Stimulated activated CD4-positive, alpha-beta T cell treated with anti-CD3 and anti-CD28 coated beads, TNF-alpha, amount 100 ng/mL, for 48 hours (primary cell): ENCODE results near the gene KCNMA1.

Experiments used
- DNase-seq, 3 donors: peaks; one replicate each; pipeline ENCODE4 v3.0.0-alpha.2; 2020; ENCODE audit warnings: low read depth in 3 of 3

Gene KCNMA1

DNA sequence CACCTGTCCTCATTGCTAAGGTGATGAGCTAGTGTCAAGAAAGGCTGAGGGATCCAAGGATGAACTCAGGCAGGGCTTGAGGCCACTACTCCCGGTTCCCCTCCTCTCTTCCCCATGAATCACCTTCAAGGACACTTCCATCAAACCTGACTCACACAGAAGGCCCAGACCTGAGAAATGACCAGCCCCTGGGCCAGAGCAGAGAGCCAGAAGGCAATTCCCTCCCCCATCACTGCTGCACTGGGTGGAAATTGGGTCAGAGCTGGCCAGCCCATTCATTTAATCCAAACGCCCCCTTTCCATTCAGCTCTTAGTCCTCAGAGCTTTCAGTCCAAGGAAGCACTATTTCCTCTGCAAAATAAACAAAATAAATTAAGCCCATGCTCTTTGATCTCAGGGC is 182.0 kb downstream of the KCNMA1 start:
- DNase-seq, result no peak

- no peak for DNase-seq
Measured at GRCh38 chr10:77452952-77453564, 184.6 kb downstream of the KCNMA1 start.

DNA sequence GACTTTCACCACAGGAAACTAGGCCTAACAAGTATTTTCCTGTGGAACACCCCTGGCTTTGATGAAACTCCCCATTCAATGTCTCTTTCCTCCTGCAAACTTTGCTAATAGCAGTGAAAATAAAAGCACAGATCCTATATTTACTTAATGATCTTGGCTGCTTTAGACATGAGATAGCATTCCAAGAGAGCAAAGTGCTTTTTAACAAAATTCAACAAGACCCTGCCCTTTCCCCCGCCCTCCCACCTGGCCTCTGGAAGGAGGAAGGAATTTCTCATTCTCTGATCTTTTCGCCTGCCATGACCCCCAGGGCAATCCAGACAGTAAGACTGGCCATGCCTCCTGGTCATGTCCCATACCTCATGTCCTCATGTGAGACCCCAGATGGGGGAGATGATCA is 185.7 kb downstream of the KCNMA1 start:
- DNase-seq, result no peak

DNA sequence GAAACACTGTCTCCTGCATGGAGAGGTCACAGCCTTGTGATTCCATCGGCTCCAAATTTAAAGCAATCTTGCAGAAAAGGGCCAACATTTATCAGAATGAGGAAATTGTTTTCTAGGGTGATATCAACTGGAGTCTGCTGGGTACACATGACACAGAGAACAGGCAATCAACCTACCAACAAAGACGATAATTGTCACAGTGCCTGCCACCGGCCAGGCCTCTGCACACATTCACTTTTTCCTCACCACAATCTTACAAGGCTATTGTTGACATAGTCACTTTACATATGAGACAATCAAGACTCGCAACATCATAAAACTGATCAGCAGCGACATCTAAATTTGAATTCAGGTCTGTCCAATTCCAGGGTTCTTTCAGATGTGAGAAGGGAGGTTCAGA is 189.4 kb downstream of the KCNMA1 start:
- DNase-seq, result no peak

DNA sequence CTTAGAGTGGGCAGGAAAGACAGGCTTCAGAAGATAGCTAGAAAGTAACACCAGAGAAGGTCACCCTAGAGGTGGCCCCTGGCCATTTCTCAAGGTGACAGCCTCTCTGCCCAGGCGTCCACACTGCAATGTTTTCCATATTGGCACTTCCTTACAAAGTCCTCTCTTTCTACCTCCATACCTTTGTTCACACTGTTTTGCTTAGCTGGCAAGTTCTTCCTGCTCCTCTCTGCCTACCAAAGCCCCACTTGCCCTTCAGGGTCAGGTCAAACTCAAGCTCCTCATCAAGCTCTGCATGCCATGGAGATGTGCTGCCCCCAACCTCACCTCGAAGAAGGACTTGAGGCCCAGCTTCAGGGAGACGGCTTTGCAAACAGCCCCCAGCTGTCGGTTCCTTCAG is 190.9 kb downstream of the KCNMA1 start:
- no peak for DNase-seq

- DNase-seq, result no peak
Measured at GRCh38 chr10:77445547-77445946, 192.1 kb downstream of the KCNMA1 start.

- no peak for DNase-seq
Measured at GRCh38 chr10:77444041-77444440, 193.6 kb downstream of the KCNMA1 start.

- no peak for DNase-seq
Measured at GRCh38 chr10:77442699-77443189, 194.9 kb downstream of the KCNMA1 start.

DNA sequence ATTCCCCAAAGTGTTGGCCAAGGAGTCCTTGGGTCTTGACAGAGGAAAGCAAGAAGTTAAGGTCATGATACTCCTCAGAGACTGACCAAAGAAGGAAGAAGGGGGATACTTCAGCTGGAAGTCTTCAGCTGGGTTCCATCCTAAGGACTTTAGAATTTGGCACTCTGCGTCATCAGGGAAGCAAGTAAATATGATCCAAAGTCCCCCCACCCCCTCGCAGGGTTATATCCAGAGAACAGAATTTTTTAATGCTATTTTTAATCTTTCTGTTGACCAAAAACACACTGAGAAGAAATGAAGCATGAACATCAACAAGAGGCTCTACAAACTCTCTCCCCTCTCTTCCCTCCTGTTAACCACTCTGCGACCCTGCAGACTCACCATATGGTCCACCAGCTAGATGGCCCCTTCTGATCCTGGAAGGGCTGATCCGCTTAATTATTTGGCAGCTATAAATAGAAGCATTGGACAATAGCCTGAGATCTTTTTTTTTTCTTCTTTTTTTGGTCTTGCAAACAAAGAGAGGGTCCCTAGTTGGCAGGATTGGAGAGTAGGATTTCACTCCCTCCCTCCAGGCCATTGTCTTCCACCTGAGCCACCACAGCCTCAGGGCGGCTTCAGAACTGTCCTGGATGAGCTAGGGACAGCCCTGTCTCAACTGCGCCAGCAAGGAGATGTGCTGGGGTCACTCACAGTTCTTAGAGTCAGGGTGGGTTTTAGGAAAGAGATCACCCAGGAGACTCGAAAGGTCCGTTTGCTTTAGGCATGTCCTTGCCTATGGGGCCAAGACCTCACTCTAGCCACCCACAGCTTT is 196.0 kb downstream of the KCNMA1 start:
- DNase-seq, result no peak

DNA sequence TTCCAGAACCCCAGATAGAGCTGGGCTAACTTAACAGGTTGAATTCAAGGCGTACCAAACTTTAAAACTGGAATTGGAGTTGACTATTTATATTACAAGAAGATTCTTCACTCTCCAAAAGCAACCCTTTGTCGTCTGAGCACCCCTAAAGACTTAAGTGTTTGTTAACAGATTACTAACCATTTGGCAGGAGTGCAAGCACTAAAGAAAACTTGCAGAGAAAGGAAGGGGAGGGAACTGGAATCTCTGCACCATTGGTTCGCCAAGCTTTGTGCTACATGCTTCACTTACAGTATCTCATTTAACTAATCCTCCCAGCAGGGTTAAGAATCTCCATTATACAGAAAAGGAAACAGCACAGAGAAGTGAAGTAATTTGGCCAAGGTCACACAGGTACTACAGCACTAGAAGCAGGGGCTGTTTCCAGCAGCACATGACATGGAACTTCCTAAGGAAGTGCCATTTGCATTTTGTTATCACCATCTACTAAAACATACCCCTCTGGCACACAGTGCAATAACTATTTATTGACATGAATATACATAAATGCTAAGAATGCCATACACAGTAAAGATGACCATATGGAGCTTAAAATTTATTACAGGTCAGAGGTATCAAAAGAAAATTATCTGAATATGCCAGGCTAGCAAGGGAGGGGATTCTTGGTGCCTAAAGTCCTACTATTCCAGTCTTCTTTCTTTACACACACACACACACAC is 201.2 kb downstream of the KCNMA1 start:
- no peak for DNase-seq

DNA sequence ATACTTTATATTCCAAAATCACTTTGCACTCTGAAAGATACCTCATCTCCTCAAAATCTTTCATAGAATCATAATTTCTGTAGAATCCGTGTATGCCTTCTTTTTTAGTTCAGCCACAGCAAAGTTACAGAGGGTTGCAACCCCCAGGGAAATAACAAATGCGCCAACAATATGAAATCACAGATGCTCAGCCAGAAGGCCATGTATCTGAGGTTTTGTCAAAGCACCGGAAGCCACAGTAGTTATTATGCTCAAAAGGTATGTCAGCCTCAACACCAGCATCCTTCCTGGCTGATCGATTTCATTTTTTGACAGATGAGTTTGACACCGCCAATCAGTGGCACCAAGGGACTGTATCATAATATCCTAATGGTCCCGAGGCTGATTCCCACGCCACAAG is 204.1 kb downstream of the KCNMA1 start:
- DNase-seq, result no peak

GRCh38 chr10:77431980-77432797 is 205.4 kb downstream of the KCNMA1 start:
- DNase-seq, result no peak

- DNase-seq, result no peak
Measured at GRCh38 chr10:77431209-77431611, 206.4 kb downstream of the KCNMA1 start.

- no peak for DNase-seq
Measured at GRCh38 chr10:77430530-77430929, 207.1 kb downstream of the KCNMA1 start.

GRCh38 chr10:77428691-77429395 is 208.8 kb downstream of the KCNMA1 start:
- DNase-seq, result no peak

DNA sequence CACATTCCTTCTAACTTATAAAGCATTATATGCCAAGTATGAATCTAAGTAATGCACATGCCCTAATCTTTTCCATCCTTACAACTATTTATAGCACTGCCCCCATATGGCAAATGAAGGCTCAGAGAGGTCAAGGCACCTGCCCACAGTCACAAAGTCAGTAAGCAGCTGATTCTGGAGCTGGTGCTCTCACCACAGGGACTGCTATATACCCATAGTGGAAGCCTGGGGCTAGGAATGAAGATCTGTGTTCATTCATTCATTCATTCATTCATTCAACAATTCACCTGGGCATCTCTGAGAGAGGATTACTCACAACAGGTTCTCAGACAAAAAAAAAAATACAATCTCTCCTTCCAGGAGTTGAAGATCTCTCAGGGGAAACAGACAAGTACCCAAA is 213.4 kb downstream of the KCNMA1 start:
- DNase-seq, result no peak

- DNase-seq, result no peak
Measured at GRCh38 chr10:77422491-77423338, 214.9 kb downstream of the KCNMA1 start.

DNA sequence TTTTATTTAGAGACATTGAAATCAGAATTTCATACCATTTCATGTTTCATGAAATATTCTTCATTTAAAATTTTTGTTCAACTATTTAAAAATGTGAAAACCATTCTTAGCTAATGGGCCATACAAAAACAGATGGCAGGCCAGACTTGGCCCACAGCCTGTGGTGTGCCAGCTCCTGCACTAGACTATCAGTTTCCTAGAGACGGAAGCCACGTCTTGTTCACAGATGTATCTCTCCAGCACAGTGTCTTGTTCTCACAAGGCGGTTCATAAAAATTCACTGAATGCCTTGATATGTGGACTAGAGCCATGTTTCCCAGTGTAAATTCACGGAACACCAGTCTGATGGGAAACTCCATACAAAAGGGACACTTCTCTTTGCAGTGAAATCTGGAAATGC is 216.0 kb downstream of the KCNMA1 start:
- no peak for DNase-seq

GRCh38 chr10:77420947-77421523 is 216.6 kb downstream of the KCNMA1 start:
- DNase-seq, result no peak

- DNase-seq, result no peak
Measured at GRCh38 chr10:77419979-77420378, 217.6 kb downstream of the KCNMA1 start.
